Loucy (cell line): ENCODE data around the gene CYCS.
"Not testable (repeated sequence)": the region's sequence is repeated elsewhere in the genome, so short reads cannot be mapped to it uniquely, and the experiment has no call there.

Experiments
- EZH2phosphoT487 ChIP-seq: fragments of 200-600 bp; IDR thresholded peaks from 2 replicates; pipeline ENCODE4 v1.6.1; 2018; ENCODE audit warnings: antibody characterized with exemption, mild to moderate bottlenecking, moderate library complexity, borderline replicate concordance
- TF ChIP-seq, protein P1 (sequence below): fragments of 200-600 bp; sonication (generic); conservative IDR thresholded peaks from 2 replicates; pipeline ENCODE4 v1.5.1; 2014; ENCODE audit warnings: mild to moderate bottlenecking, antibody characterized with exemption, low read length

DNA sequence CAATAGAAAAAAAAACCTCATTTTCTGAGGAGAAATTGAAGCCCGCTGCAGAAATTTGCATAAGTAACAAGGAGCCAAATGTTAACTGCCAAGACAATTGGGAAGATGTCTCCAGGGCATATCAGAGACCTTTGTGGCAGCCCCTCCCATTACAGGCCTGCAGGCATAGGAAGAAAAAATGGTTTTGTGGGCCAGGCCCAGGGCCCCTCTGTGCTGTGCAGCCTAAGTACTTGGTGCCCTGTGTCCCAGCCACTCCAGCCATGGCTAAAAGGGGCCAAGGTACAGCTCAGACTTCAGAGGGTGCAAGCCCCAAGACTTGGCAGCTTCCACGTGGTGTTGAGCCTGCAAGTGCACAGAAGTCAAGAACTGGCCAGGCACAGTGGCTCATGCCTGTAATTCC, 14.5 kb downstream of the CYCS start:
- TF ChIP-seq, protein P1, sequence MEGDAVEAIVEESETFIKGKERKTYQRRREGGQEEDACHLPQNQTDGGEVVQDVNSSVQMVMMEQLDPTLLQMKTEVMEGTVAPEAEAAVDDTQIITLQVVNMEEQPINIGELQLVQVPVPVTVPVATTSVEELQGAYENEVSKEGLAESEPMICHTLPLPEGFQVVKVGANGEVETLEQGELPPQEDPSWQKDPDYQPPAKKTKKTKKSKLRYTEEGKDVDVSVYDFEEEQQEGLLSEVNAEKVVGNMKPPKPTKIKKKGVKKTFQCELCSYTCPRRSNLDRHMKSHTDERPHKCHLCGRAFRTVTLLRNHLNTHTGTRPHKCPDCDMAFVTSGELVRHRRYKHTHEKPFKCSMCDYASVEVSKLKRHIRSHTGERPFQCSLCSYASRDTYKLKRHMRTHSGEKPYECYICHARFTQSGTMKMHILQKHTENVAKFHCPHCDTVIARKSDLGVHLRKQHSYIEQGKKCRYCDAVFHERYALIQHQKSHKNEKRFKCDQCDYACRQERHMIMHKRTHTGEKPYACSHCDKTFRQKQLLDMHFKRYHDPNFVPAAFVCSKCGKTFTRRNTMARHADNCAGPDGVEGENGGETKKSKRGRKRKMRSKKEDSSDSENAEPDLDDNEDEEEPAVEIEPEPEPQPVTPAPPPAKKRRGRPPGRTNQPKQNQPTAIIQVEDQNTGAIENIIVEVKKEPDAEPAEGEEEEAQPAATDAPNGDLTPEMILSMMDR: not testable (repeated sequence)
- not testable (repeated sequence) for TF ChIP-seq EZH2phosphoT487
